Activated CD4-positive, alpha-beta T cell treated with anti-CD3 and anti-CD28 coated beads, Interleukin-2, amount 50 U/mL, for 4 hours (primary cell): Measurements from ENCODE around the gene CLASP1.
"Not testable (repeated sequence)": the region's sequence is repeated elsewhere in the genome, so short reads cannot be mapped to it uniquely, and the experiment has no call there.

Experiments
- DNase-seq, 2 experiments: peaks; one replicate each; pipeline ENCODE4 v3.0.0-alpha.2; 2020

The CLASP1 gene

GRCh38 chr2:121611730-121612705, 37.2 kb downstream of the CLASP1 start:
- DNase-seq = no peak

- DNase-seq = not testable (repeated sequence)
Measured at GRCh38 chr2:121611048-121611649, 38.1 kb downstream of the CLASP1 start.

GRCh38 chr2:121610487-121610874, 38.8 kb downstream of the CLASP1 start:
- DNase-seq = not testable (repeated sequence)

- no peak for DNase-seq
Measured at GRCh38 chr2:121608967-121609366, 40.3 kb downstream of the CLASP1 start.

- no peak for DNase-seq
Measured at GRCh38 chr2:121608367-121608766, 40.9 kb downstream of the CLASP1 start.

- DNase-seq = no peak
Measured at GRCh38 chr2:121605820-121606733, 43.2 kb downstream of the CLASP1 start.

- no peak for DNase-seq
Measured at GRCh38 chr2:121603185-121603584, 46.1 kb downstream of the CLASP1 start.

GRCh38 chr2:121599963-121600651, 49.2 kb downstream of the CLASP1 start:
- no peak for DNase-seq

- no peak for DNase-seq
Measured at GRCh38 chr2:121598087-121598486, 51.2 kb downstream of the CLASP1 start.

- peak in 1 of 2 experiments; percentile 5 for DNase-seq
Measured at GRCh38 chr2:121596221-121597080, 52.8 kb downstream of the CLASP1 start.

GRCh38 chr2:121595012-121595891, 54.0 kb downstream of the CLASP1 start:
- no peak for DNase-seq

- no peak for DNase-seq
Measured at GRCh38 chr2:121591199-121591598, 58.1 kb downstream of the CLASP1 start.

GRCh38 chr2:121588357-121588756, 60.9 kb downstream of the CLASP1 start:
- no peak for DNase-seq

GRCh38 chr2:121587131-121587530, 62.1 kb downstream of the CLASP1 start:
- no peak for DNase-seq

- no peak for DNase-seq
Measured at GRCh38 chr2:121584741-121585140, 64.5 kb downstream of the CLASP1 start.

GRCh38 chr2:121583555-121583954, 65.7 kb downstream of the CLASP1 start:
- no peak for DNase-seq

- no peak for DNase-seq
Measured at GRCh38 chr2:121582272-121582671, 67.0 kb downstream of the CLASP1 start.

- no peak for DNase-seq
Measured at GRCh38 chr2:121579309-121579708, 70.0 kb downstream of the CLASP1 start.

GRCh38 chr2:121577381-121577780, 71.9 kb downstream of the CLASP1 start:
- DNase-seq = no peak

- DNase-seq = no peak
Measured at GRCh38 chr2:121576263-121576662, 73.0 kb downstream of the CLASP1 start.
